COR-L47 (cell line): ENCODE results near the gene LRRC56.

Experiments
- DNase-seq: peaks from one replicate; lab custom pipeline; 2025; lab: John Stamatoyannopoulos, UW

Gene LRRC56, protein sequence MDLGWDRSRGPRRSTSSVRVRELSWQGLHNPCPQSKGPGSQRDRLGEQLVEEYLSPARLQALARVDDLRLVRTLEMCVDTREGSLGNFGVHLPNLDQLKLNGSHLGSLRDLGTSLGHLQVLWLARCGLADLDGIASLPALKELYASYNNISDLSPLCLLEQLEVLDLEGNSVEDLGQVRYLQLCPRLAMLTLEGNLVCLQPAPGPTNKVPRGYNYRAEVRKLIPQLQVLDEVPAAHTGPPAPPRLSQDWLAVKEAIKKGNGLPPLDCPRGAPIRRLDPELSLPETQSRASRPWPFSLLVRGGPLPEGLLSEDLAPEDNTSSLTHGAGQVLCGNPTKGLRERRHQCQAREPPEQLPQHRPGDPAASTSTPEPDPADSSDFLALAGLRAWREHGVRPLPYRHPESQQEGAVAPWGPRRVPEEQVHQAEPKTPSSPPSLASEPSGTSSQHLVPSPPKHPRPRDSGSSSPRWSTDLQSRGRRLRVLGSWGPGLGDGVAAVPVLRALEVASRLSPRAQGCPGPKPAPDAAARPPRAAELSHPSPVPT

DNA sequence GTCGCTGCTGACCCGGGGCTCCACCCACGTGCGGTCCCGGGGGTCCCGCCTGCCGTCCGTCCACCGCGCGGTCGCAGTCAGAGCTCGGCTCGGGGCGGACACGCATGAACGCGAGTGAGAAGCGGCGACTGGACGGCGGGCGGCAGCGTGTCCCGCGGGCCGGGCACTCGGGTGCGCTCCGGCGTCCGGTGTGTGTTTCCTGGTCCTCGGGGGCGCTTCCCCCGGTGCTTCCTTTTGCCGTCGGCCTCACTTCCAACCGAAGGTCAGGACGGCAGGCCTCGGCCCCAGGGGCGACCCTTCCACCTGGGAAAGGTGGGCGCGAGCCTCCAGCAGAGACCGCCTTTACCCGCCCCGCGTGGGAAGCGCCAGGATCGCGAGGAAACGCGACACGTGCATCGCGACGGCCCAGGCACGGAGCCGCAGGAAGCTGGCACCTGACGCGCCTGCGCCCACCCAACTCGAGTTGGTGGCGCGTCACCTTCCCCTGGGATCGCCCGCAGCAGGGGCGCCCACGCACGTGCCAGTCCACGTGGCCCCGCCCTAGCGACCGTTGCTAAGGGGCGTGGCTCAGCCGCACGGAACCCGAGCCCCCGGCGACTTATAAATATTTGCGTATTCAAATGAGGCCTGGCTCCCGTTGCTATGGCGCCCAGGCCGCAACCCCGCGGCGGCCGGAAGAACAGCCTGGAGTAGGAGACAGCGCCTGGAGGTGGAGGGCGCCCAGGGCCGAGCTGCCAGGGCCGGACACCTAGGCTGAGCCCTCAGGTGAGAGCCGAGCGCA is at the start of gene LRRC56:
TSS of gene LRRC56 (plus strand) at position 687 of the 781 bp plus-strand sequence. CDS start 3,158 bp downstream, outside the sequence.
- DNase-seq: peak; percentile 69

DNA sequence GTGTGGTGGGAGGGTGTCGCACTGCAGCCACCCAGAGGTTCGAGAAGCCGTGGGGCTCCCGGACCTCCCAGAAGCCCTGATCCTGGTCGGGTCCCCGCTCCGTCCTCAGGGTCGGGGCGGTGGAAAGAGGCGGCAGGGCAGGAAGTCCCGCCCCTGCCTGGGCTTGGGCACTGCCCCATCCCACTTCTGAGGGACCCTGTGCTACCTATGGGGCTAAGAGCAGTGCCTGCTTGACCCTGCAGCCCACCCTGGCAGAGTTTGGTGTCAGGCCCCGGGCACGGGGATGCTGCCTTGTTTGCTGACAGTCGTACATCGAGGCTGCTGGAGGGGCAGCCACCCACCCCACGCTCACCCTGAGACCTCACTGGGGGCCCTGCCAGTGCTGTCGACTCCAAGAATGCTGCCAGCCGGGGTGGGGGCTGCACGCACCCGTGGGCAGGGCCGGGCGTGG is 49.7 kb upstream of the LRRC56 start:
- DNase-seq: no peak

GRCh38 chr11:488062-488461 is 49.3 kb upstream of the LRRC56 start:
- DNase-seq: no peak

- no peak for DNase-seq
Observed at GRCh38 chr11:488579-488978, 48.7 kb upstream of the LRRC56 start.

GRCh38 chr11:488992-489391 is 48.3 kb upstream of the LRRC56 start:
- DNase-seq: no peak

- no peak for DNase-seq
Observed at GRCh38 chr11:489610-490185, 47.6 kb upstream of the LRRC56 start.

DNA sequence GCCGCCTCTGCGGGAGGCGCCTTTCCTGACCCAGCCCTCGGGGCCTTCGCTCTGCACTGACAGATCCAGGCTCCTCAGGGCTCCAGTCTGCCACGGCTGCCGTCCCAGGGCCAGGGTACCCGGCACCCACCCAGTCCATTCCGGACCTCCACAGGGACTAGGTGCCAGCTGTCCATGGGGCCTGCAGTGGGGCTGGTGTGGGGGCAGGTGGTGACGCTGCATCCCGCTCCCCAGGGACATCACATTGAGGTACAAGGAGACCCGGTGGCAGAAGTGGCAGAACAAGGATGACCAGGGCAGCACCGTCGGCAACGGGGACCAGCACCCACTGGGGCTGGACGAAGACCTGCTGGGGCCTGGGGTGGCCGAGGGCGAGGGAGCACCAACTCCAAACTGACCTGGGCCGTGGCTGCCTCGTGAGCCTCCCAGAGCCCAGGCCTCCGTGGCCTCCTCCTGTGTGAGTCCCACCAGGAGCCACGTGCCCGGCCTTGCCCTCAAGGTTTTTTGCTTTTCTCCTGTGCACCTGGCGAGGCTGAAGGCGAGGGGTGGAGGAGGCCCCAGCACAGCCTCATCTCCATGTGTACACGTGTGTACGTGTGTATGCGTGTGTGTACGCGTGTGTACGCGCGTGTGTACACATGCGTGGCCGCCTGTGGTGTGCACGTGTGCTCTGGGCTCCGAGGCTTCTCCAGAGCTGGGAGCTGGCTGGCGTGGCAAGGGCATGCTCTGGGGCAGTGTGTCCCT is 47.0 kb upstream of the LRRC56 start:
- no peak for DNase-seq

GRCh38 chr11:490930-491260 is 46.4 kb upstream of the LRRC56 start:
- no peak for DNase-seq

- DNase-seq: no peak
Observed at GRCh38 chr11:491358-491757, 46.0 kb upstream of the LRRC56 start.

DNA sequence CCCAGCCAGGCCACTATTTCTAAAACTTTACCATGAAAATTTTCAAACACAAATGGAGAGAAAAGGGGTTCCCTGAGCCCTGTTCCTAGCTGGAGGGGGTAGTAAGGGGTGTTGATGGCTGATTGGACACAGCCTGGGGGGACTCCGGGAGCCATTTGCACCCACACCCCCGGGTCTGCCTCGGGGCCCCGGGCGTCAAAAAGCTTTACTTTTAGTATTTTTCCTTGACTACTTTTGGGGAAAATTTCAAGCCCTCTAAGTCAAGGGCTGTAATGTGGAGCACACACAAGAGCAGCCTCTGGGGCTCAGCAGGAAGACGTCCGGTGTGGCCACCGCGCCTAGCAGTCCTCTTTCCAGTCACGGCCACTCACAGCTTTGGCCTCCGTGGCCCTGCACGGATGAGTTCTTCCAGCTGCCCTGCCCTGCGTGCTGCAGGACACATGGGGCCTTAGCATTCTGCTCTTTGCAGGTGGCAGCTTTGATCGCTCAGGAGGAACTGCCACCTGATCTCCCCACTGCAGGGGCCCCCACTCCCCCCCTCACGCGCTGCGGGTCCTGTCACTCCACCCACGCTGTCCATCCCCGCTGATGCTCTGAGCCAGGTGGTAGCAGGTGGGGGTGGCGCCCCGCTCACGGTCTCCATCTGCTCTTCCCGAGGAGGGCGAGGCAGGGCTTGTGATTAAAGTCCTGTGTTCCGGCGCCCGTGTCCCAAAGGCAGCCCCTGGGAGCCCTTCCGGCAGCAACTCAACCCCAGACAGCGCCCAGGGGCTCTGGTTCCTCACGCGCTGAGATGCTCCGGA is 44.7 kb upstream of the LRRC56 start:
- peak; percentile 16 for DNase-seq

- no peak for DNase-seq
Observed at GRCh38 chr11:494761-495536, 42.4 kb upstream of the LRRC56 start.

DNA sequence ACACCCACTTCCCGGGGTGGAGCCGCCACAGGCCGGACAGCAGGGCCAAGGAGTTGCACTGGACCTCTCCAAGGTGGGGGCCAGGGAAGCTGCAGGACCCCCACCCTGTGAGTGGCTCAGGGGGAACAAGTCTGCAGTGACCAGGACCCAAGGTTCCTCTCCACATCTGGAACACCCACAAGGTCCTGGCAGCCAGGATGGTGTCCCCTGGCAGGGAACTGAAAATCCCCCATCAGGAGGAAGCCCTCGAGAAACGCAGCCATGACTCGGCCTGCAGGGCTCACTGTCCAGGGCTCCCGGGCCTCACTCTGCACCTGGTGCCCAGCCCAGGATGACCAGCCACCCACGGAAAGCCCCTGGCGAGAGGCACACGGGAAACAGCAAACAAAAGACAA is 41.8 kb upstream of the LRRC56 start:
- DNase-seq: no peak

- no peak for DNase-seq
Observed at GRCh38 chr11:496834-497564, 40.3 kb upstream of the LRRC56 start.

- no peak for DNase-seq
Observed at GRCh38 chr11:497565-498296, 39.6 kb upstream of the LRRC56 start.

GRCh38 chr11:498297-499181 is 38.8 kb upstream of the LRRC56 start:
- no peak for DNase-seq

DNA sequence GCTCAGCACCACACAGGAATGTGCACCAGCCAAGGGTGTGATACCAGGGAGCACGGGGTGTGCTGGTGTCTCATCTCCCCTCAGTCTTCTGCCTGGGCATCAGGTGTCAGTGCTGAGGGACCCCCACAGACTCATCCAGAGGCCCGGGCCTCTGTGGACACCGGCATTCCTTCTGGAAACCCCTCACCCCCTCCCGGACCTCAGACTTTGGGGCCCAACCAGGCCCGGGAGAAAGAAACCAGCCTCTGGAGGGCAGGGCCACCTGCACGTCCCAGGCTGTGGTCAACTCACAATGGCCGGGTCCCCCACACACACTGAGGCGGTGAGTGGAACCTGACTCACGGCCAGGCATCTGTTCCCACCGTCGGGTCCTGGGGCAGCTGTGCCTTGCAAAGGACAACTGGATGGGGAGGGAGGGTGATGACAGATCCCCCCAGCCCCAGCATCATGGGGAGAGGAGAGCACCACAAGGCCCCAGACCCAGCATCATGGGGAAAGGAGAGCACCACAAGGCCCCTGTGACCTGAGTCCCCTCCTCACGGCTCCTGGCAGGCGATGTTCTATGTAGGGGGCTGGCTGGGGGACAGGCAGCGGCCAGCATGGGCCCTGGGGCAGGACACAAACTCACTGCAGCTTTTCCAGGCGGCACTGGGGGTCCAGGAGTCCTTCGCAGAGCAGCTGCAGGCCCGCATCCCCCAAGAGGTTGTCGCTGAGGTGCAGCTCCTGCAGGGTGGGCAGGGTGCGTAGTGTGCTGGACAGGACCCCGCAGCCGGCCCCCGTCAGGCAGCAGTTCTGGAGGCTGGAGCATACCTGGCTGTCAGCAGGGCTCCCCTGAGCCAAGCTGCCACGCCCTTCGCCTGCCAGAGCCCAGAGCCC is 37.9 kb upstream of the LRRC56 start:
- no peak for DNase-seq
